G401 (cell line): Measurements from ENCODE around the gene STK17B. TPM values are rescaled to one million over a fixed set of nuclear protein-coding genes. Genes with fewer than 3 reads are reported as not detected.
"Not testable (repeated sequence)": the region's sequence is repeated elsewhere in the genome, so short reads cannot be mapped to it uniquely, and the experiment has no call there.

ENCODE experiments used
- DNase-seq: peaks from one replicate; pipeline ENCODE4 v3.0.0-alpha.2; 2015; ENCODE audit warnings: low spot score
- in situ Hi-C: cut with HindIII; loops from 2 replicates; pipeline ENCODE4 v1.10.0; 2016; ENCODE audit warnings: low sequenced_read_pairs, mixed read lengths
- total RNA-seq: library from RNA; depleted of rRNA; stranded (reverse); fragments of >200 nt; shearing (Covaris generic); gene quantifications from 2 replicates; pipeline ENCODE4 v1.2.3, GENCODE V29; 2014; rRNA removed

The STK17B gene
- 0.68 and 0.86 TPM in 2 replicates for total RNA-seq

- DNase-seq: peak; percentile 76
- in situ Hi-C loops: no loop called here
Measured at GRCh38 chr2:196171248-196171871, at the start of gene STK17B. STK17B (minus strand) TSS chr2:196171578; CDS start chr2:196163383, 8,195 bp downstream.

DNA sequence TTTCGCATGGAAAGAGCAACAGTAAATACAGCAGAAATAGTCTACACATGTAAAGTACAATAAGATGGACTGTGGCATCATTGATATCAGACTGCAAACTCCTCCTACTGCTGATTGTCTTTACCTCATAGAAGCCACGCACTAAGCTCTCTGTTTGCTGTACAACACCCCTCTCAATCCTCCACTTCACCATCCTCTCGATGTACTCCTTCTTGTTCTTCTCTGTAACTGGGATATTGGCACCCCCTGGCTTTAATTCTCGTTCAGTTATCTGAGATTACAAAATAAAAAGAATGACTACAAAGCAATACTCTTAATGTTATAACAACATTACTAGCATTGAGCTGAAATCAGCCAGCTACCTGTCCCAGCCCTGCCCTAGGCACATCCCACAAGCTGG lies 49.3 kb upstream of the STK17B start:
- no peak for DNase-seq
- in situ Hi-C loops: no loop called here

DNA sequence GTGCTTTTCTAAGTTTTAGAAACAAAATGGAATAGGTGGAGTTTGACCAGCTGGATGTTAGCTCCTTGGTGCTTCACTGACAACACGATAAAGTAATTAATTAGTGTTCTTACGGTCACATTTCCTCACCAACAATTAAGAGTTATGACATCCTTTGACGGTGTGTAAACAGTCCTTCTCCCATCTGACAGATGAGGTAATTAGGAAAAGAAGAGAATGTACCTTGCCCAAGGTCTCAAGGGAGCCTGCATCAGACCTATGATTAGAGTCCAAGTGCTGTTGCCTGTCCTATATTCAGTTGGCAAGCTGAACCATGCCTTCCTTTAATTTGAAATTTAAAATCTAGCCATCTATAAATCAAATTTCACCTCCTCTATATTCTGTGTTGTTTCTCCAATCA lies 48.3 kb upstream of the STK17B start:
- no peak for DNase-seq
- in situ Hi-C loops: no loop called here

GRCh38 chr2:196218106-196218505 lies 46.7 kb upstream of the STK17B start:
- in situ Hi-C loops: no loop called here
- DNase-seq: peak; percentile 38

DNA sequence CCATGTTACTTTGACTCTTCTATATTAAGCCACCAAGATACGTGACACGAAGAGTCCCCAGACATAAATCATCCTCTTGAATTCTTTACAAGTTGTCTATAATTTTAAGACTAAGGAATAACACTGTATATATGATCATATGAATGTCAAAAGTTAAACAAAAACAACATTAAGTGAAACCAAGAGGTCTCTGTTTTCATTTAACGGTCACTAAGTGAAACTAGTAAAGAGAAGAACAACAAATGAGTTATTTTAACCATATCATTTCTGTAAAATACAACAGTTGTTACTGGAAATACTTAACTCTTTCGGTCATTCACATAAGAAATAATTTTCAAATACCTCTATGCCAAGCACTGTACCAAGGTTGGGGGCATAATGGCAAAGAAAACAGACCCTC lies 45.7 kb upstream of the STK17B start:
- in situ Hi-C loops: no loop called here
- no peak for DNase-seq

GRCh38 chr2:196215376-196215775 lies 44.0 kb upstream of the STK17B start:
- in situ Hi-C loops: no loop called here
- DNase-seq: no peak

DNA sequence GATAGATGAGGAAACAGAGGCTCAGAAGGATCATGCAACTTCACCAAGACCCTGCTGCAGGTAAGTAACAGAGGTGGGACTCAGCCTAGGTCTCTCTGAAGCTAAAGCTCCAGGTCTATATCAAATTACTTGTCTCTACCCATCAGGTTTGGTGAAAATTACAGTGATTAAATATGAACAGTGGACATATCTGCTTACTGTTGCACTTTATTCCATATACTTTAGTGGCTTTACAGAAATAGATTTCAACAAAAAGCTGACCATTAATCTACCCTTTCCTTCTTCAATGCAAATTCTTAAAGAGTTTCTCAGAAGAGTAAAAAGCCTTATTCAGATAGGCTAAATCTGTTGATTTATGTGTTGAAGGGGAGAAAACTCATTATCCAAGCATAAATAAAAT lies 42.8 kb upstream of the STK17B start:
- in situ Hi-C loops: no loop called here
- DNase-seq: no peak

- no peak for DNase-seq
- in situ Hi-C loops: no loop called here
Measured at GRCh38 chr2:196213252-196213980, 42.0 kb upstream of the STK17B start.

- DNase-seq: no peak
- in situ Hi-C loops: no loop called here
Measured at GRCh38 chr2:196208915-196209314, 37.5 kb upstream of the STK17B start.

- in situ Hi-C loops: no loop called here
- DNase-seq: no peak
Measured at GRCh38 chr2:196206804-196207203, 35.4 kb upstream of the STK17B start.

GRCh38 chr2:196205881-196206435 lies 34.6 kb upstream of the STK17B start:
- in situ Hi-C loops: no loop called here
- DNase-seq: no peak

GRCh38 chr2:196205011-196205766 lies 33.8 kb upstream of the STK17B start:
- no peak for DNase-seq
- in situ Hi-C loops: no loop called here

GRCh38 chr2:196201229-196202009 lies 30.0 kb upstream of the STK17B start:
- no peak for DNase-seq

DNA sequence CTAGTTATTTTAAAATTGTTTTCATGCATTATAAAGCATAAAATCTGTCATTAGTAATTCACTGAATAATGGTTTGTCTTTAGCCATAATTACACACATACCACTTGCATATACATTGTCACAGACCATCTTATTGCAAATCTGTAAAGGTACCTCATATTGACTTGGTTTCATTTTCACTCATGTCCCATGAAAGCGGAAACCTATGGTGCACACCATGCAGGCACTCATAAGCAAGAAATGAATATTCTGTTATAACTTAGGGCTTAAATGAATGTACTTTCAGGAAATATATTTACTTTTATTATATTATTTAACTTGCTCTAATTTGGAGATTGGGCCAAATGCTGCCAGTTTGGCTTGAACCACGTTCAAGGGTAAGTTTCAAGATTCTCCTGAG lies 29.2 kb upstream of the STK17B start:
- no peak for DNase-seq
- in situ Hi-C loops: no loop called here

More at GRCh38 chr2:196201229-196202009, 30.0 kb upstream of the STK17B start:
- in situ Hi-C loops: no loop called here

DNA sequence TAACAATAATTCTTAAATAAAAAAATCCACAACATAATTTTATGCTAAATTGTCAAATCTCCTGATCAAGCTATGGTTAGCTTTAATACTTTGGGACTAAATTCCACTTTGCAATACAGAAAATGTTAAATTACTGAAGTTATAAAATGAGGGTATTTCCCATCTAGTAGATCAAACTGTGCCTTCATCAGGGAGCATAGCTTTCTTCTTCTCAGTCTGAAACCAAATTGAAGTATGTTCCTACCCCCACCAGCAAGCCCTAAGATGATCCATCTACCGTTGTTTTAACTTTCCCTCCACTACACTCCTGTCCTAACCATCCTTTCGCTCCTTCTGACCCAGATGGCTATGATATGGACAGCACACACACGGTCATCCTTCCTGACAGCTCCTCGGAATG lies 24.4 kb upstream of the STK17B start:
- in situ Hi-C loops: no loop called here

DNA sequence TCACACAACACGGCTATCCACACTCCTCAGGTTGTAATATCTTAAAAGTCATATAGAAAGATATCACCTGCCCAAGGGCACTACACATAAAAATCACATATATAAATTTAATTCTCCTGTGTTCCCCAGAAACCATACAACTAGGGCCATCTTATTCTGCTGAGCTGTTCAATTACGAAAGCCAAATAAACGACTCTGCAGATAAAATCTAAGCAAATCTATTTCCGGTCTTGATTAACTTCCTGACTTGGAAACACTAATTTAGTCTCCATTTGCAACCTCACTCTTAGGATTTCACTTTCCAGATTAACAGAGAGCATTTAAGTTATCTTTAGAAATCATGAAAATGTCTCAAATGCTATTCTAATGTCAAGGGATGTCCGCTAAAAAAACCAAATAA lies 23.9 kb upstream of the STK17B start:
- DNase-seq: no peak
- in situ Hi-C loops: no loop called here

More for the DNA sequence above, 24.4 kb upstream of the STK17B start:
- DNase-seq: no peak

GRCh38 chr2:196191541-196191940 lies 20.2 kb upstream of the STK17B start:
- in situ Hi-C loops: no loop called here
- no peak for DNase-seq

DNA sequence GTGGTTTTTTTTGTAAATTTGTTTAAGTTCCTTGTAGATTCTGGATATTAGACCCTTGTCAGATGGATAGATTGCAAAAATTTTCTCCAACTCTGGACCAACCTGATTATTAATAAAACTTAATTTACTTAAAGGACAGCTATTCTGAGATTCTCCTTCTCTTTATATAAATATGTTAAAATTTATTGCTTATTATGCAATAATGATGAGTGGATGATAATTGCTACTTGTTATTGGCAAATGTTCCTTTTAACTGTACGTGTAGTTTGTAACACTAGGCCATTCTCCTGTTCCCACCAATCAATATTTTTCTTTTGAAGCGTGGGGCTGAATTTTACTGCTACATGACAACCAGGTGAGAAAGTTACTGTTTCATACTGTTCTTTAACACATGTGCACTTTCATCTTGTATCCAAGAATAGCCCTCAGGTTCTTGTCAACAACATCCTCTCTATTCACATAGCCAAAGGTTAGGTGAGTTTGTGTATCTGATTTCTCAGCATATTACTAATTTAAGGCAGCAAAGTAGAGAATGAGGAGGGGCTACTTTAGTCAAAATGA lies 16.6 kb upstream of the STK17B start:
- no peak for DNase-seq
- in situ Hi-C loops: no loop called here

- DNase-seq, in situ Hi-C loops: not testable (repeated sequence)
Measured at GRCh38 chr2:196187175-196187700, 15.9 kb upstream of the STK17B start.
